GM12892 (cell line): ENCODE data around the gene MMD.

Source experiments
- POLR2A ChIP-seq: IDR thresholded peaks from 2 replicates; pipeline ENCODE4 v1.6.1; 2011; ENCODE audit warnings: low read depth, low read length, control low read depth
- TAF1 ChIP-seq: IDR thresholded peaks from 2 replicates; pipeline ENCODE4 v1.6.1; 2011; ENCODE audit warnings: low read depth, mild to moderate bottlenecking, control low read depth, low read length, borderline replicate concordance

DNA sequence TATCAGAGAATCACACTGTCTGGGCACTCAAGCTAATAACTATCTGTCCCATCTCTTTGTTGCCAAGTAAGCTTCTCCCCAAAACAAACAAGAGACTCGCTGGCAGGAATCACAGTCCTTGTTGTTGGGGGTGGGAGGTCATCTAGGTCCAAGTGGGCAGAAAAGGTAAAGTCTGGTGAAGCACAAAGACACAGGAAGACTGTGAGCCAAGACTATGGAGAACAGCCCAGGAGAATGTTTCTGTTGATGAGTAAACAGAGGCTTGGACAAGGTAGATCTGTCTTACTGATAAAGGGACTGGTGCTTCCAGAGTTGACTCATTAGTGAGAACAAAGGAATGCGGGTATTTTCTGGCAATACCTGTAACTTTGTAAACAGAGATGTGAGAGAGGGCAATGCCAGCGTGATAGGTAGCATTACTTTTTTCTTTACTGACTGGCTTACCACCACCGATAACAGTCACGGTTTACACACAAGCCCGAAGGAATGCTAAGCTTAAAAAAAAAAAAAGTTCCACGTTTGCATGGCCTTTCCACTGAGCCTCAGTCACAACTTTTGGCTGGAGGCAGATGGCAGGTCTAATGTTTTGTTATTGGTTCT lies 11.5 kb upstream of the MMD start:
- TF ChIP-seq TAF1 (no peak), POLR2A (no peak)
